Measurements from ENCODE around the gene DBH. TPM values are rescaled to one million over a fixed set of nuclear protein-coding genes. Genes with fewer than 3 reads are reported as not detected.

DBH gene
- total and polyA plus RNA-seq, 12 donors, result 0.24 to 234 (median 19.6) TPM; not detected in 1

DNA sequence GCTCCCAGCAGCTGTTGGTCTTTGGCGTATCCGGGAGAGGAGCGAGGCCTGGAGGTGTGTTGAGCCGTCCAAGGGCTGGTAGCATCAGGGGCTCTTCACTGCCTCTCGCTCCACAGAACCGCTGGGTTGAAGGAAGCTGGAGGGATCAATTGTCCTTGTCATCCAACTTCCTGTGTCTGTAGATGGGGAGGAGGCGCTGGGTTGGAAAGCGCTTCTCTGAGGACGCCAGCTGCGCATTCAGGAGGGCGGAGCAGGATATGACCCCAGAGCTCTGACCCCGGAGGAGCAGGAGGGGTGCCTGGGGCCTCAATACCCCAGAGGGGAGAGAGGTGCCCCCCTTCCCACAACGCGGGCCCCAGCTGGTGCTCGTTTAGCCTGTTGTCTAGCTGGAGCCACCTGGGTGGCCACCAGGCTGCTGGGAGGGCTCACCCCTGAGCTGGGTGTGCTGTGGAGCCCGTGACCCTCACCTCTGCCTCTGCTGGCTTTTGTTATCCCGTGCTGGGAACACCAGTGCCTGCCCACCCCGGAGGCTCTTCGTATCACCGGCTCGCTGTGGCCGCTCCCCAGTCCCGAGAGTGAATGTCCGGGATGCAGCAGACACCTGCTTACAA, 2.0 kb upstream of the DBH start:
- intact Hi-C loops (cut with DNase I), result no loop called here
- H3K4me3 ChIP-seq, result no peak overlapping the region
- no peaks in the 10 kb centered on the region for H3K27me3 ChIP-seq
- no peaks in the 10 kb centered on the region for H3K9me3 ChIP-seq (replicated peaks in 1 of 3)
- peaks cover 0 to 11% of the 10 kb centered on the region in 2 donors for H3K4me1 ChIP-seq (replicated peaks in 1 of 2)
- TF ChIP-seq, protein P1, sequence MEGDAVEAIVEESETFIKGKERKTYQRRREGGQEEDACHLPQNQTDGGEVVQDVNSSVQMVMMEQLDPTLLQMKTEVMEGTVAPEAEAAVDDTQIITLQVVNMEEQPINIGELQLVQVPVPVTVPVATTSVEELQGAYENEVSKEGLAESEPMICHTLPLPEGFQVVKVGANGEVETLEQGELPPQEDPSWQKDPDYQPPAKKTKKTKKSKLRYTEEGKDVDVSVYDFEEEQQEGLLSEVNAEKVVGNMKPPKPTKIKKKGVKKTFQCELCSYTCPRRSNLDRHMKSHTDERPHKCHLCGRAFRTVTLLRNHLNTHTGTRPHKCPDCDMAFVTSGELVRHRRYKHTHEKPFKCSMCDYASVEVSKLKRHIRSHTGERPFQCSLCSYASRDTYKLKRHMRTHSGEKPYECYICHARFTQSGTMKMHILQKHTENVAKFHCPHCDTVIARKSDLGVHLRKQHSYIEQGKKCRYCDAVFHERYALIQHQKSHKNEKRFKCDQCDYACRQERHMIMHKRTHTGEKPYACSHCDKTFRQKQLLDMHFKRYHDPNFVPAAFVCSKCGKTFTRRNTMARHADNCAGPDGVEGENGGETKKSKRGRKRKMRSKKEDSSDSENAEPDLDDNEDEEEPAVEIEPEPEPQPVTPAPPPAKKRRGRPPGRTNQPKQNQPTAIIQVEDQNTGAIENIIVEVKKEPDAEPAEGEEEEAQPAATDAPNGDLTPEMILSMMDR (IDR thresholded peaks at IDR 0.05), result no peak
- TF ChIP-seq POLR2A (IDR thresholded peaks at IDR 0.05), result no peak
- H3K27ac ChIP-seq, result peak overlapping the region in 2 of 5 donors; percentile 50 to 56
- no peaks in the 10 kb centered on the region for H3K36me3 ChIP-seq (replicated peaks in 1 of 2)
- 28 to 47% (median 39%) methylated on average over 6 to 24 of the region's 24 CpGs for WGBS, 4 donors
- peak in 2 of 7 donors; percentile 27 to 56 for DNase-seq

DNA sequence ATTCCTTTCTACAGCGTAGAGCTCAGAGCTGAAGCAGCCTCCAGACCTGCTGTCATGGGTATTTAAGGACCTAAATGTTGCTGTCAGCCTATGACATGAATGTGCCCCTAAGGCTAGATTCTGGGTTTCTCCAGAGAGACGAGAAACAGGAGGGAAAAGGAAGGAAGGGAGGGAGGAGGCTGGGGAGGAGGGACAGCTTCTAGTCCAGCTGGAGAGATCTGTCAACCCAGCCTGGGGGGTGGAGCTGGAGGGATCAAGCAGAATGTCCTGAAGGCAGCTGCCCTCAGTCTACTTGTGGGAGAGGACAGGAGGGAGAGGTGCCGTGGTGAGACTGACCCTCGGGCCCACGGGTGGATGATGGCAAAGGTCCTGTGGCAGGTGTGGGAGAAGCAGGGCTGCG, 1.1 kb upstream of the DBH start:
- Histone ChIP-seq H3K4me3 (no peak overlapping the region), H3K9me3 (replicated peaks in 1 of 3) (no peaks in the 10 kb centered on the region), H3K4me1 (replicated peaks in 1 of 2) (peaks cover 0 to 11% of the 10 kb centered on the region in 2 donors), H3K27ac (peak overlapping the region in 2 of 5 donors; percentile 50 to 56), H3K27me3 (no peaks in the 10 kb centered on the region), H3K36me3 (replicated peaks in 1 of 2) (no peaks in the 10 kb centered on the region)
- WGBS, 4 donors, result 30 to 59% (median 57%) methylated on average over 5 to 6 of the region's 6 CpGs
- TF ChIP-seq POLR2A (IDR thresholded peaks at IDR 0.05), result no peak
- peak in 1 of 7 donors; percentile 82 for DNase-seq
- intact Hi-C loops (cut with DNase I), result no loop called here

DNA sequence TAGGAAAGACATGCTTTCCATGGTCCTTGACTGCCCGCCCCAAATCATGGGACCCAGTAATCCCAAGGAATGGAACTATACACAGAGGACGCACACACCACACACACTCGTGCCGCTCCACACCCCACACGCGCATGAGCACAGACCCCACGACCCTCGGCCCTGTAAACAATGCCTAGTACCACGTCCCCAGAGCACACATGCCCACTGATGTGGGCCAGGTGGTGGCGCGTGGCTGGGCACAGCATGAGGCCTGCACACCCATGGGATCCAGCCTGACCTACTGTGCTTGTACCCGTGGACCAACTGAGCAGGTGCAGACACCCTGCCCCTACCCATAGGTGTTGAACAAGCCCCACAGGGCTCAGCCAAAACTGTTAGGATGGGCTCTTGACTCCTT, 739 bp downstream of the DBH start:
- peak in 1 of 7 donors; percentile 55 for DNase-seq
- Histone ChIP-seq H3K4me1 (replicated peaks in 1 of 2) (peaks cover 0 to 11% of the 10 kb centered on the region in 2 donors), H3K36me3 (replicated peaks in 1 of 2) (no peaks in the 10 kb centered on the region), H3K27ac (peak overlapping the region in 1 of 5 donors; percentile 52), H3K27me3 (no peaks in the 10 kb centered on the region), H3K4me3 (no peak overlapping the region), H3K9me3 (replicated peaks in 1 of 3) (no peaks in the 10 kb centered on the region)
- no peak for TF ChIP-seq POLR2A (IDR thresholded peaks at IDR 0.05)
- TF ChIP-seq, protein P1 (IDR thresholded peaks at IDR 0.05), result no peak
- WGBS, 4 donors, result 50 to 88% (median 83%) methylated on average over 2 to 12 of the region's 12 CpGs
- intact Hi-C loops (cut with DNase I), result no loop called here

DNA sequence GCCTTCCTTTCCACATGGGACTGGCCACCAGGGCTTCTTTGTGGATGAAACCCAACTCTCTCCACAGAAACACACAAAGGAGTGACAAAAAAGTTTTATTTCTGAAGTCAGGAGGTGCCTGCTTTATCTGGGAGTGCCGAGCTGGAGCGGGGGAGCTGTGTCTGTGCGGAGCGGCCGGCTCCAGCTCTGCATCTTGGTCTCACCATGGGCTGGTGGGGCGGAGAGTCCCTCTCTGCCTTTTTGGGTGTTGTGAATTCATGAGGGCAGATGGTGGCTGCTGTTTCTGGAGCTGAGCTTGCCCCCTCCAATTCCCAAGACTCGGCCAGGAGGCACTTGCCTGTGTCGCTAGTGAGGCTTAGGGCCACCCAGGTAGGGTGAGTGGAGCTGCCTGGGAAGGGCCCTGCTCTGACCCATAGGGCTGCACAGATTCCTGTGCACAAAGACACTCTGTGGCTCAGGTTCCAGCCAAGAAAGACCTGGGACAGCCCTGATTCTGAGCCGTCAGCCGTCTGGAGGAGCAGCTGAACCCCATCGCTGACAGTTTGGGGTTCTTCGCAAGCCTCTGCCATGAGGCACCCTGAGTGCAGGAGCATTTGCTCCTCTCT, 1.4 kb downstream of the DBH start:
- intact Hi-C loops (cut with DNase I), result no loop called here
- peak overlapping the region in 1 of 5 donors; percentile 52 for H3K27ac ChIP-seq
- H3K9me3 ChIP-seq (replicated peaks in 1 of 3), result no peaks in the 10 kb centered on the region
- peaks cover 0 to 11% of the 10 kb centered on the region in 2 donors for H3K4me1 ChIP-seq (replicated peaks in 1 of 2)
- TF ChIP-seq POLR2A (IDR thresholded peaks at IDR 0.05), result no peak
- TF ChIP-seq, protein P1 (IDR thresholded peaks at IDR 0.05), result no peak
- no peaks in the 10 kb centered on the region for H3K36me3 ChIP-seq (replicated peaks in 1 of 2)
- 69 to 79% (median 72%) methylated on average over 9 to 12 of the region's 12 CpGs for WGBS, 4 donors
- no peak for DNase-seq
- no peaks in the 10 kb centered on the region for H3K27me3 ChIP-seq
- H3K4me3 ChIP-seq, result no peak overlapping the region

All from adrenal gland (tissue), 12 donors.